Breast epithelium (tissue), 3 donors: ENCODE measurements around the gene TEX264.

Experiments used
- CTCF ChIP-seq, 3 donors: fragments of 450-650 bp; IDR thresholded peaks; one replicate each; pipeline ENCODE4 v1.5.1; 2016 to 2017; ENCODE audit warnings: antibody characterized with exemption in 3 of 3, mild to moderate bottlenecking in 3 of 3, moderate library complexity in 3 of 3
- POLR2A ChIP-seq: fragments of 450-650 bp; IDR thresholded peaks from one replicate; pipeline ENCODE4 v1.6.1; 2016; ENCODE audit warnings: antibody characterized with exemption, mild to moderate bottlenecking, moderate library complexity

DNA sequence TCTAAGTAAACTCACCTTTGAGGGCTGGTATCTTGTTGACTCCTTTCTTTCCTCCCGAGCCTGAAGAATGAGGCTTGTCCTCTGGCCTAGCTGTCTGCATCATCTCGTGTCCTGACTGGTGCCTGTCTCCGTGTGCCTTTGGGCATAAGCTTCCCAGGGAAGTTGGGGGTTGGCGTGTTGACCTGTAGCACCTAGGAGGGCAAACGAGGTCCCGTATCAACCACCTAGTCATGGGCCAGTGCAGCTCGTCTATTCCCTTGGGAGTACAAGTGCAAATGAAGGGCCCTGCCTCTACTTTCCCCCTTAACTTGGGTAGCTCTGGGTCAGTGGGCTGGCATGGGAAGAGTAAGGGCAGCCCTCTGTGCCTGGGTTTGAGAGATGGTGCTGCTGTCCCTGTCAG lies 8.7 kb downstream of the TEX264 start:
- TF ChIP-seq CTCF (IDR thresholded peaks at IDR 0.05), result no peak
- no peak for TF ChIP-seq POLR2A
